ENCODE results near the gene ARHGEF37. TPM values are rescaled to one million over a fixed set of nuclear protein-coding genes. Genes with fewer than 3 reads are reported as not detected.
"Not testable (repeated sequence)": the region's sequence is repeated elsewhere in the genome, so short reads cannot be mapped to it uniquely, and the experiment has no call there.

The ARHGEF37 gene
- total RNA-seq, 1 experiment from 2014 or later, result 5.0 TPM

GRCh38 chr5:149635394-149635793, 54.1 kb downstream of the ARHGEF37 start:
- in situ Hi-C loops (cut with HindIII; ENCODE audit: low pct_unique_long_range_greater_than_20kb, low sequenced_read_pairs), result no loop called here
- DNase-seq (ENCODE audit: low read depth), result no peak

GRCh38 chr5:149636191-149636860, 55.0 kb downstream of the ARHGEF37 start:
- in situ Hi-C loops (cut with HindIII; ENCODE audit: low pct_unique_long_range_greater_than_20kb, low sequenced_read_pairs), result no loop called here
- DNase-seq (ENCODE audit: low read depth), result no peak

- in situ Hi-C loops (cut with HindIII; ENCODE audit: low pct_unique_long_range_greater_than_20kb, low sequenced_read_pairs), result no loop called here
- DNase-seq (ENCODE audit: low read depth), result peak; percentile 51
Observed at GRCh38 chr5:149636861-149637246, 55.6 kb downstream of the ARHGEF37 start.

GRCh38 chr5:149638136-149638535, 56.8 kb downstream of the ARHGEF37 start:
- in situ Hi-C loops (cut with HindIII; ENCODE audit: low pct_unique_long_range_greater_than_20kb, low sequenced_read_pairs), result no loop called here
- DNase-seq (ENCODE audit: low read depth), result no peak

- no peak for DNase-seq (ENCODE audit: low read depth)
- in situ Hi-C loops (cut with HindIII; ENCODE audit: low pct_unique_long_range_greater_than_20kb, low sequenced_read_pairs), result no loop called here
Observed at GRCh38 chr5:149638546-149639241, 57.4 kb downstream of the ARHGEF37 start.

GRCh38 chr5:149639737-149640136, 58.4 kb downstream of the ARHGEF37 start:
- DNase-seq (ENCODE audit: low read depth), result no peak
- in situ Hi-C loops (cut with HindIII; ENCODE audit: low pct_unique_long_range_greater_than_20kb, low sequenced_read_pairs), result no loop called here

- in situ Hi-C loops (cut with HindIII; ENCODE audit: low pct_unique_long_range_greater_than_20kb, low sequenced_read_pairs), result no loop called here
Observed at GRCh38 chr5:149640350-149640999, 59.2 kb downstream of the ARHGEF37 start.

DNA sequence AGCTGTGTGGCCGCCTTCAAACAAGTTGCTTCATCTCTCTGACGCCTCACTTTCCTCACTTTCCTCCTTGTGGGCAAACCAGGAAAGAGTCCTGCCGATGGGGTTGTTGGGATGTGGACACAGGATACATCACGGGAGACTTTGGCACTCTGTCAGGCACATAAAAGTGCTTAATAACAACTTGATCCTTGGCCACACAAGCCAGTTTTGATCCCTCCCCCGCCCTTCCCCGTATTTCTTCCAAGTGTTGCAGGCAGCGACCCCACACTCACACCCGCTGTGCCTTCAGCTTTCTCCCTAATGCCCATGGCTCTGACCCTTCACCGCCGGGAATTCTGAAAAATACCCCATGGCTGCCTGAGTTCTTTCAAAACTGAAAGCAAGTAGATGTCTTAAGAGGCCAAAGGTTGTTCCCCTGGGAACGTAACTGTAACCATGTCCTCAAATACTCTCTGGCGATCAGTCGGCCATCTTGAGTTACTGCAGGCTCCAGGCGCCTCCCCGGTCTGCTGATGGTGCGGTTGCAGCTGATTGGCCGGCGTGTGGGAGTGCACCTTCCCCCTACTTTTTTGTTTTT, 59.8 kb downstream of the ARHGEF37 start:
- in situ Hi-C loops (cut with HindIII; ENCODE audit: low pct_unique_long_range_greater_than_20kb, low sequenced_read_pairs), result no loop called here

More at GRCh38 chr5:149640350-149640999, 59.2 kb downstream of the ARHGEF37 start:
- no peak for DNase-seq (ENCODE audit: low read depth)

GRCh38 chr5:149641600-149641999, 60.3 kb downstream of the ARHGEF37 start:
- in situ Hi-C loops (cut with HindIII; ENCODE audit: low pct_unique_long_range_greater_than_20kb, low sequenced_read_pairs), result no loop called here
- no peak for DNase-seq (ENCODE audit: low read depth)

More for the DNA sequence above, 59.8 kb downstream of the ARHGEF37 start:
- DNase-seq (ENCODE audit: low read depth), result no peak

GRCh38 chr5:149643781-149644180, 62.5 kb downstream of the ARHGEF37 start:
- DNase-seq (ENCODE audit: low read depth), result no peak
- in situ Hi-C loops (cut with HindIII; ENCODE audit: low pct_unique_long_range_greater_than_20kb, low sequenced_read_pairs), result no loop called here

GRCh38 chr5:149644629-149645028, 63.3 kb downstream of the ARHGEF37 start:
- in situ Hi-C loops (cut with HindIII; ENCODE audit: low pct_unique_long_range_greater_than_20kb, low sequenced_read_pairs), result no loop called here

GRCh38 chr5:149645236-149645635, 63.9 kb downstream of the ARHGEF37 start:
- no peak for DNase-seq (ENCODE audit: low read depth)
- in situ Hi-C loops (cut with HindIII; ENCODE audit: low pct_unique_long_range_greater_than_20kb, low sequenced_read_pairs), result no loop called here

More at GRCh38 chr5:149644629-149645028, 63.3 kb downstream of the ARHGEF37 start:
- no peak for DNase-seq (ENCODE audit: low read depth)

- in situ Hi-C loops (cut with HindIII; ENCODE audit: low pct_unique_long_range_greater_than_20kb, low sequenced_read_pairs), result no loop called here
Observed at GRCh38 chr5:149645725-149646124, 64.4 kb downstream of the ARHGEF37 start.

GRCh38 chr5:149646564-149646963, 65.3 kb downstream of the ARHGEF37 start:
- in situ Hi-C loops (cut with HindIII; ENCODE audit: low pct_unique_long_range_greater_than_20kb, low sequenced_read_pairs), result no loop called here
- no peak for DNase-seq (ENCODE audit: low read depth)

More at GRCh38 chr5:149645725-149646124, 64.4 kb downstream of the ARHGEF37 start:
- no peak for DNase-seq (ENCODE audit: low read depth)

DNA sequence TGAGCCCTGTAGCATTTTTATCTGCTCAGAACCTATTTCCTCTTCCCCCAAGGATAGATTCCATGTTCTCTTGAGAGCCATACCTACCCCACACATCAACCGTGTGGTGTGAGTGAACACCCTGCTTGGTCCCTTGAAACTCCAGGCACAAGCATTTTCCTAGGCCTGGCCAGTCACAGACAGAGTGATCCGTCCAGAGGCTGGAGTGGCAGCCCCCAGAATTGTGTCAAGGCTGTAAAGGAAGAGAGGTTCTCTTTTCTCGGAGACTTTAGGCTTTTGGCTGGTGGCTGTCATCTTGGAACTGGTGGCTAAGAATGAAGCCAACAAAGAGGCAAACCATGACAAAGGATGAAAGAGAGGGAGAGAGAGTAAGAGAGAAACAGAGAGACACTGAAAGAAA, 66.0 kb downstream of the ARHGEF37 start:
- no peak for DNase-seq (ENCODE audit: low read depth)
- in situ Hi-C loops (cut with HindIII; ENCODE audit: low pct_unique_long_range_greater_than_20kb, low sequenced_read_pairs), result no loop called here

DNA sequence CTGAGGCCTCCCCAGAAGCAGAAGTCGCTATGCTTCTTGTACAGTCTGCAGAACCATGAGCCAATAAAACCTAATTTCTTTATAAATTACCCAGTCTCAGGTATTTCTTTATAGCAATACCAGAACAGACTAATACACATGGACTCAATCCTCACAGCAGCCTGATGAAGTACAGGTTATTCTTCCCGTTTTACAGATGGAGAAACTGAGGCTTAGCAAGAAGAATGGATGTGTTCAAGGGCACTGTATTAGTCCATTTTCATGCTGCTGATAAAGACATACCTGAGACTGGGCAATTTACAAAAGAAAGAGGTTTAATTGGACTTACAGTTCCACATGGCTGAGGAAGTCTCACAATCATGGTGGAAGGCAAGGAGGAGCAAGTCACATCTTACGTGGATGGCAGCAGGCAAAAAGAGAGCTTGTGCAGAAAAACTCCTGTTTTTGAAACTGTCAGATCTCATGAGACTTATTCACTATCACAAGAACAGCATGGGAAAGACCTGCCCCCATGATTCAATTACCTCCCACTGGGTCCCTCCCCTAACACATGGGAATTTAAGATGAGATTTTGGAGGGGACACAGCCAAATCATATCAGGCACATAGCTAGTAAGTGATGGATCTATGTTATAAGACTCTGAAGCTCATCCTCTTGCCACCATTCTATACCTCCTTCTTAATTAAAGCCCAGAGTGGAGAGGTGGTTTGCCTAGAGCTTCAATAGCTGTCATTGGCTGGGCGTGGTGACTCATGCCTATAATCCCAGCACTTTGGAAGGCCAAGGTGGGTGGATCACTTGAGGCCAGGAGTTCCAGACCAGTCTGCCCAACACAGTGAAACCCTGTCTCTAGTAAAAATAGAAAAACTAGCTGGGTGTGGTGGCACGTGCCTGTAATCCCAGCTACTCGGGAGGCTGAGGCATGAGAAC, 67.4 kb downstream of the ARHGEF37 start:
- DNase-seq (ENCODE audit: low read depth); in situ Hi-C loops (cut with HindIII; ENCODE audit: low pct_unique_long_range_greater_than_20kb, low sequenced_read_pairs): not testable (repeated sequence)

- DNase-seq (ENCODE audit: low read depth); in situ Hi-C loops (cut with HindIII; ENCODE audit: low pct_unique_long_range_greater_than_20kb, low sequenced_read_pairs): not testable (repeated sequence)
Observed at GRCh38 chr5:149649730-149650129, 68.4 kb downstream of the ARHGEF37 start.

GRCh38 chr5:149651686-149652085, 70.4 kb downstream of the ARHGEF37 start:
- in situ Hi-C loops (cut with HindIII; ENCODE audit: low pct_unique_long_range_greater_than_20kb, low sequenced_read_pairs), result no loop called here
- no peak for DNase-seq (ENCODE audit: low read depth)
